Measurements from ENCODE around the gene ATAT1.
A peak's percentile ranks its signal among the peaks of the same experiment; 100 is the strongest.

ATAT1 gene

GRCh38 chr6:30672445-30673253 is 46.0 kb downstream of the ATAT1 start, which contains the start of gene DHX16:
TSS of gene DHX16 (minus strand) at chr6:30673006. CDS start at chr6:30672841, 165 bp downstream.
- no peaks in the 10 kb centered on the region for H3K4me1 ChIP-seq (ENCODE audit: control insufficient read depth, insufficient read depth, low read length)
- H3K27me3 ChIP-seq (ENCODE audit: control insufficient read depth, insufficient read depth, low read length), result no peaks in the 10 kb centered on the region
- no peaks in the 10 kb centered on the region for H3K9me3 ChIP-seq (ENCODE audit: control insufficient read depth, insufficient read depth, low read length)
- H3K27ac ChIP-seq (ENCODE audit: low read length), result no peak within 1 kb of the TSS
- WGBS (ENCODE audit: insufficient coverage, insufficient read length), result no CpG with 5 or more reads among the region's 57 CpGs
- H3K4me3 ChIP-seq (ENCODE audit: low read length), result peak within 1 kb of the TSS; percentile 99
- H3K36me3 ChIP-seq (ENCODE audit: control insufficient read depth, insufficient read depth, low read length), result peaks cover 2% of the 10 kb centered on the region; the same call in 1 of the 2 replicates
- DNase-seq (ENCODE audit: low read depth, low spot score), result peak; percentile 91

GRCh38 chr6:30676660-30677285 is 50.1 kb downstream of the ATAT1 start:
- WGBS (ENCODE audit: insufficient coverage, insufficient read length), result no CpG with 5 or more reads among the region's 10 CpGs
- H3K9me3 ChIP-seq (ENCODE audit: control insufficient read depth, insufficient read depth, low read length), result no peaks in the 10 kb centered on the region

GRCh38 chr6:30678964-30679726 is 52.5 kb downstream of the ATAT1 start:
- DNase-seq (ENCODE audit: low read depth, low spot score), result peak; percentile 72
- H3K27ac ChIP-seq (ENCODE audit: low read length), result no peak overlapping the region

More at GRCh38 chr6:30676660-30677285, 50.1 kb downstream of the ATAT1 start:
- no peak for DNase-seq (ENCODE audit: low read depth, low spot score)
- no peak overlapping the region for H3K4me3 ChIP-seq (ENCODE audit: low read length)
- H3K27ac ChIP-seq (ENCODE audit: low read length), result no peak overlapping the region
- no peaks in the 10 kb centered on the region for H3K36me3 ChIP-seq (ENCODE audit: control insufficient read depth, insufficient read depth, low read length)
- H3K4me1 ChIP-seq (ENCODE audit: control insufficient read depth, insufficient read depth, low read length), result no peaks in the 10 kb centered on the region
- no peaks in the 10 kb centered on the region for H3K27me3 ChIP-seq (ENCODE audit: control insufficient read depth, insufficient read depth, low read length)

GRCh38 chr6:30679765-30680535 is 53.3 kb downstream of the ATAT1 start:
- no peak for DNase-seq (ENCODE audit: low read depth, low spot score)
- H3K9me3 ChIP-seq (ENCODE audit: control insufficient read depth, insufficient read depth, low read length), result no peaks in the 10 kb centered on the region
- H3K4me1 ChIP-seq (ENCODE audit: control insufficient read depth, insufficient read depth, low read length), result 0 out of 2 replicates have a peak, but pooled peaks cover 5% of the 10 kb centered on the region
- WGBS (ENCODE audit: insufficient coverage, insufficient read length), result no CpG with 5 or more reads among the region's 7 CpGs
- H3K27me3 ChIP-seq (ENCODE audit: control insufficient read depth, insufficient read depth, low read length), result no peaks in the 10 kb centered on the region
- no peaks in the 10 kb centered on the region for H3K36me3 ChIP-seq (ENCODE audit: control insufficient read depth, insufficient read depth, low read length)
- H3K4me3 ChIP-seq (ENCODE audit: low read length), result no peak overlapping the region
- no peak overlapping the region for H3K27ac ChIP-seq (ENCODE audit: low read length)

More at GRCh38 chr6:30678964-30679726, 52.5 kb downstream of the ATAT1 start:
- no CpG with 5 or more reads among the region's 31 CpGs for WGBS (ENCODE audit: insufficient coverage, insufficient read length)
- Histone ChIP-seq H3K9me3 (ENCODE audit: control insufficient read depth, insufficient read depth, low read length) (no peaks in the 10 kb centered on the region), H3K36me3 (ENCODE audit: control insufficient read depth, insufficient read depth, low read length) (no peaks in the 10 kb centered on the region), H3K4me1 (ENCODE audit: control insufficient read depth, insufficient read depth, low read length) (0 out of 2 replicates have a peak, but pooled peaks cover 3% of the 10 kb centered on the region), H3K27me3 (ENCODE audit: control insufficient read depth, insufficient read depth, low read length) (no peaks in the 10 kb centered on the region), H3K4me3 (ENCODE audit: low read length) (no peak overlapping the region)

DNA sequence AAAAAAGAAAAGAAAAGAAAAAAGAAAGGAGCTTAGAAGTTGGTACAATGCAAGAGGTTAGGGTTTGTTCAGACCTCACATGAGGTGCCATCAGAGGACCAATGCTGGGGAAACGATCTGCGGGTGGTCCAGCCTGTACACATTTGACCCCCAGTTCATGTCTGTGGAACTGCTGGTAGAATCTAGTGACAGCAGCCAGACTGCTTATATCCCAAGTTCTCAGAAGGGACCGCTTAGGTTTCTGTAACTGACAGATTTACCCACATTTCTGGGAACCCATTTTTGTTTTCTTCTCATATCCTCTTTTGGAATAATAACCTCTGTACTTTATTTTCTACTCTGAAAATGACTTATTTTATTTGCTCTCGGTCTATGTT is 55.1 kb downstream of the ATAT1 start:
- H3K36me3 ChIP-seq (ENCODE audit: control insufficient read depth, insufficient read depth, low read length), result no peaks in the 10 kb centered on the region
- H3K9me3 ChIP-seq (ENCODE audit: control insufficient read depth, insufficient read depth, low read length), result no peaks in the 10 kb centered on the region
- no peak overlapping the region for H3K27ac ChIP-seq (ENCODE audit: low read length)
- WGBS (ENCODE audit: insufficient coverage, insufficient read length), result no CpG with 5 or more reads among the region's 4 CpGs
- no peak for DNase-seq (ENCODE audit: low read depth, low spot score)
- H3K27me3 ChIP-seq (ENCODE audit: control insufficient read depth, insufficient read depth, low read length), result no peaks in the 10 kb centered on the region
- peaks cover 8% of the 10 kb centered on the region; the same call in 1 of the 2 replicates for H3K4me1 ChIP-seq (ENCODE audit: control insufficient read depth, insufficient read depth, low read length)
- no peak overlapping the region for H3K4me3 ChIP-seq (ENCODE audit: low read length)

- H3K36me3 ChIP-seq (ENCODE audit: control insufficient read depth, insufficient read depth, low read length), result no peaks in the 10 kb centered on the region
- no peak for DNase-seq (ENCODE audit: low read depth, low spot score)
- H3K27me3 ChIP-seq (ENCODE audit: control insufficient read depth, insufficient read depth, low read length), result no peaks in the 10 kb centered on the region
- H3K27ac ChIP-seq (ENCODE audit: low read length), result no peak overlapping the region
- H3K9me3 ChIP-seq (ENCODE audit: control insufficient read depth, insufficient read depth, low read length), result no peaks in the 10 kb centered on the region
- no CpG with 5 or more reads among the region's 11 CpGs for WGBS (ENCODE audit: insufficient coverage, insufficient read length)
- H3K4me3 ChIP-seq (ENCODE audit: low read length), result no peak overlapping the region
- H3K4me1 ChIP-seq (ENCODE audit: control insufficient read depth, insufficient read depth, low read length), result peaks cover 8% of the 10 kb centered on the region; the same call in 1 of the 2 replicates
Observed at GRCh38 chr6:30682143-30683117, 55.8 kb downstream of the ATAT1 start.

DNA sequence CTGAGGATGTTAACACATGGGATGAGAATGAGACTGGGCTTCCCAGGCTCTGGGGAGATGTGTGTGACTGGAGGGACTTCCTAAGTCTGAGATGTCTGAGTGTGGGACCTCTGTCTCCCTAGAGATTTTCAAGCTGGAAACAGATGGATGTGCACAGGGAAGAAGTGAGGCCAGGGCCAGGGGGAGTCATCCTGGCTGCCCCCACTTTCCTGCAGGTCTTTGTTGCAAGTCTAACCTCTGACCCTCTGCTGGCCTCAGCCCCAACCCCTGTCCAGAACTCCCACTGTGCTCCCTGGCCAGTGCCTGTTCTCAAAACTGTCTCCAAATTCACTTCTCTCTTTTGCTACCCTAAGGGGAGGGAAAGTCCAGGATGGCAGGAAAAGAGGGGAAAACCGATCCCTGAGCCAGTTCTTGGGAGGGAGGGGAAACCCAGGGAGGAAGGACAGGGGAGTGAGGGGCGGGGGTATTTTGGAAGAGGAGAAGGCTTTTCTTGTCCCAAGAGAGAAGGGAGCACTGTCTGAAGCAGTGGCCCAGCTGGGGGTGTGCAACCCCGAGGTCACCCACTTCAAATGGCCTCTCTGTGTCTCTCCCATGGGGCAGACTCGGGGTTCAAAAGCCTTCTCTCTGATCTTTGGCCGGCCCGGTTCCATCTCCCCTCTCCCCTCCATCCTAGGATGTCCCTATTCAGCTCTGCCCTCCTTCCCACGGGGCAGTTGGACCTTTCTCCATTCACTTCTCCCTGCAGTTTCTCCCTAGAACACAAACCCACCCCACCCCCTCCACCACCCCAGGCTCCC is 56.7 kb downstream of the ATAT1 start:
- Histone ChIP-seq H3K4me3 (ENCODE audit: low read length) (no peak overlapping the region), H3K4me1 (ENCODE audit: control insufficient read depth, insufficient read depth, low read length) (peaks cover 11% of the 10 kb centered on the region; the same call in 1 of the 2 replicates), H3K27ac (ENCODE audit: low read length) (no peak overlapping the region), H3K9me3 (ENCODE audit: control insufficient read depth, insufficient read depth, low read length) (no peaks in the 10 kb centered on the region), H3K36me3 (ENCODE audit: control insufficient read depth, insufficient read depth, low read length) (no peaks in the 10 kb centered on the region), H3K27me3 (ENCODE audit: control insufficient read depth, insufficient read depth, low read length) (no peaks in the 10 kb centered on the region)
- no peak for DNase-seq (ENCODE audit: low read depth, low spot score)
- no CpG with 5 or more reads among the region's 7 CpGs for WGBS (ENCODE audit: insufficient coverage, insufficient read length)

- H3K27ac ChIP-seq (ENCODE audit: low read length), result no peak overlapping the region
- no peak overlapping the region for H3K4me3 ChIP-seq (ENCODE audit: low read length)
- H3K4me1 ChIP-seq (ENCODE audit: control insufficient read depth, insufficient read depth, low read length), result peaks cover 11% of the 10 kb centered on the region; the same call in 1 of the 2 replicates
Observed at GRCh38 chr6:30683980-30684338, 57.3 kb downstream of the ATAT1 start.

More at GRCh38 chr6:30683980-30684338, 57.3 kb downstream of the ATAT1 start:
- H3K27me3 ChIP-seq (ENCODE audit: control insufficient read depth, insufficient read depth, low read length), result no peaks in the 10 kb centered on the region
- DNase-seq (ENCODE audit: low read depth, low spot score), result no peak
- H3K9me3 ChIP-seq (ENCODE audit: control insufficient read depth, insufficient read depth, low read length), result no peaks in the 10 kb centered on the region
- WGBS (ENCODE audit: insufficient coverage, insufficient read length), result no CpG with 5 or more reads among the region's 2 CpGs
- H3K36me3 ChIP-seq (ENCODE audit: control insufficient read depth, insufficient read depth, low read length), result no peaks in the 10 kb centered on the region

Measured in iPS DF 6.9 (cell line).